ENCODE results near the gene NF2. TPM values are rescaled to one million over a fixed set of nuclear protein-coding genes. Genes with fewer than 3 reads are reported as not detected.

The NF2 gene
- total and polyA plus RNA-seq, 10 of the 15 experiments (the other 5 are each of a cell fraction or from before 2014, with no cell fraction given) = 2.2 to 49.8 (median 22.5) TPM

DNA sequence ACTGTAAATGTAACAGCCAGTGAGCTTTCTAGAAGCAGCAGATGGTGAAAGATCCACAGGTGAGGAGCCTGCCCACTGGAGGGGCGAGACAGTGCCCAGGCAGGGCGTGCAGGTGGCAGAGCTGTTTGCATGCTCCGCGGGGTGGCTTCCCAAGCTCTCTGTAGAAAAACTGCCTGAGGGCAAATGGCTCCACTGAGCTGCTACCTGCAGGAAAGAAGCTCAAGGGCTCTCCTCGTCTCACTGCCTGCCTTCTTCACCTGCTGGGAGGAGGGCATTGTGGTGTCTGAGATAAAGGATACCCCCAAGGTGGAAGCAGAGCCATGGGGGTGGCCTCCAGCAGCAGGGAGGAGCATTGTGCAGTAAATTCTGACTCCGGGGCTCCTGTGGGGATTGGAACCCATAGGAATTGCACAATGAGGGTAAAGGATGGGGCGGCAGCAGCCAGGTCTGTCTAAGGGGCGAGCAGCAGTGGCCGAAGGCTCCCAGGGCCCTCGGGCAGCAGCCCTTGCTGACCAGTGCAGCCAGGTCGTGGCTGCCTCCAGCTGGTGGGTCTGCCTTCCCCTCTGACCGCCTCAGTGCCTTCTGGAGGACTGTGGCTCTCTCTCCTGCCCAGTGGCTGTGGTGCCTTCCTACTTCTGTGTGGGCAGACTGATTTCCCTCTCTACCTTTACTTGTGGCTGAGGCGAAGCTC, 88.3 kb downstream of the NF2 start:
- no peak for TF ChIP-seq PRDM15 (CRISPR knock-in tag; IDR thresholded peaks at IDR 0.05)
- TF ChIP-seq RFX5 (IDR thresholded peaks at IDR 0.05; ENCODE audit: low read depth, low read length) = no peak
- no peak for TF ChIP-seq BACH1 (IDR thresholded peaks at IDR 0.05; ENCODE audit: borderline replicate concordance)
- TF ChIP-seq KLF5 (IDR thresholded peaks at IDR 0.05; ENCODE audit: partially characterized antibody) = no peak
- TF ChIP-seq POU2F2 (IDR thresholded peaks at IDR 0.05; ENCODE audit: borderline replicate concordance, low read depth, low read length) = no peak
- no peak for TF ChIP-seq IKZF2 (IDR thresholded peaks at IDR 0.05)
- TF ChIP-seq CHD2 (IDR thresholded peaks at IDR 0.05; ENCODE audit: borderline replicate concordance, low read depth, low read length) = no peak
- no peak for TF ChIP-seq ATF2 (IDR thresholded peaks at IDR 0.05; ENCODE audit: low read length)
- no peak for TF ChIP-seq RB1 (IDR thresholded peaks at IDR 0.05; ENCODE audit: borderline replicate concordance)
- intact Hi-C loops (cut with micrococcal nuclease; ENCODE audit: unreplicated experiment) (loop anchor here (2.0 to 10.0 kb wide), 2 partner anchors 313 to 393 kb away; partner anchors contain the start of gene HORMAD2), in situ Hi-C loops (cut with MboI) (no loop called here)
- SMC1A ChIA-PET (ENCODE audit: uncharacterized antibody, unreplicated experiment) = interaction anchor here (0.7 to 1.3 kb wide), 4 partner anchors 56 to 314 kb away, joined by 3 read pairs; no protein-coding TSS in a partner anchor
- Histone ChIP-seq H3K36me3 (ENCODE audit: control insufficient read depth in 2 of 2, insufficient read depth in 2 of 2, low read length in 1 of 2) (peaks cover 2 to 24% of the 10 kb centered on the region in 2 experiments; a peak in 3 of 4 replicates), H3K4me1 (ENCODE audit: control insufficient read depth, insufficient read depth, low read length) (no peaks in the 10 kb centered on the region), H3K27me3 (replicated peaks in 1 of 2; ENCODE audit: control insufficient read depth in 2 of 2, insufficient read depth in 2 of 2, low read length in 1 of 2) (no peaks in the 10 kb centered on the region), H3K79me2 (ENCODE audit: control insufficient read depth, insufficient read depth, low read length) (no peaks in the 10 kb centered on the region), H4K20me1 (ENCODE audit: control insufficient read depth, insufficient read depth) (no peaks in the 10 kb centered on the region), H3K27ac (ENCODE audit: control insufficient read depth, insufficient read depth) (no peak overlapping the region), H3K4me2 (ENCODE audit: control insufficient read depth, insufficient read depth) (no peak overlapping the region), H3K9me3 (replicated peaks; ENCODE audit: control insufficient read depth, insufficient read depth, low read length) (no peaks in the 10 kb centered on the region), H3K9ac (ENCODE audit: control insufficient read depth, insufficient read depth, low read length) (no peak overlapping the region), H2AFZ (ENCODE audit: control insufficient read depth, low read depth, low read length) (no peak overlapping the region), H3K4me3 (no peak overlapping the region)
- POLR2A ChIA-PET = no interaction called here
- CTCF ChIA-PET = interaction anchor here (0.8 to 1.1 kb wide), 2 partner anchors 310 to 315 kb away, joined by 3 to 4 read pairs; no protein-coding TSS in a partner anchor
- BruUV-seq (replicated peaks) = no TSS peak
- 90% methylated on average over 13 of the region's 13 CpGs for WGBS (ENCODE audit: insufficient coverage, insufficient replicate concordance, low lambda C conversion rate, missing lambda C conversion rate)
- DNase-seq (ENCODE audit: low read depth, low spot score) (no peak), ATAC-seq (no peak), FAIRE-seq (no peak)
- RAD21 ChIA-PET (ENCODE audit: unreplicated experiment) = no interaction called here

Data from GM12878 (cell line).